GM23338 (cell line): ENCODE results near the gene TFPI2. TPM values are rescaled to one million over a fixed set of nuclear protein-coding genes. Genes with fewer than 3 reads are reported as not detected.

Experiments
- ATAC-seq: fragments of 200-7000 bp; cut with Tn5 transposase; 3 replicates; pipeline ENCODE4 v1.9.1; 2020
- DNase-seq: peaks from one replicate; pipeline ENCODE4 v3.0.0-alpha.2; 2015; ENCODE audit warnings: low spot score
- H2AFZ ChIP-seq: fragments of 200-600 bp; sonication (generic); 2 replicates; pipeline ENCODE4 v1.8.0; 2016; ENCODE audit warnings: antibody characterized with exemption, mild to moderate bottlenecking, moderate library complexity
- H3F3A ChIP-seq: fragments of 200-600 bp; sonication (generic); replicated peaks from 2 replicates; pipeline ENCODE4 v1.8.0; 2017; ENCODE audit warnings: antibody characterized with exemption, mixed run types, low read depth
- H3K27ac ChIP-seq: fragments of 200-600 bp; sonication (generic); 2 replicates; pipeline ENCODE4 v1.6.1; 2016; ENCODE audit warnings: low read depth
- H3K27me3 ChIP-seq: fragments of 200-600 bp; sonication (generic); 2 replicates; pipeline ENCODE4 v1.8.0; 2016; ENCODE audit warnings: mild to moderate bottlenecking, mixed run types, moderate library complexity; ENCODE audit not compliant: insufficient read depth
- H3K36me3 ChIP-seq: fragments of 200-600 bp; sonication (generic); 2 replicates; pipeline ENCODE4 v1.8.0; 2016; ENCODE audit warnings: mild to moderate bottlenecking; ENCODE audit not compliant: insufficient read depth
- H3K4me1 ChIP-seq: fragments of 200-600 bp; sonication (generic); 2 replicates; pipeline ENCODE4 v1.8.0; 2016; ENCODE audit warnings: mild to moderate bottlenecking, moderate library complexity; ENCODE audit not compliant: insufficient read depth
- H3K4me2 ChIP-seq: fragments of 200-600 bp; sonication (generic); 2 replicates; pipeline ENCODE4 v1.7.1; 2017; ENCODE audit warnings: mixed run types
- H3K4me3 ChIP-seq: fragments of 200-600 bp; sonication (generic); 2 replicates; pipeline ENCODE4 v1.6.1; 2016; ENCODE audit warnings: mixed run types
- H3K79me2 ChIP-seq: fragments of 200-600 bp; sonication (generic); replicated peaks from 2 replicates; pipeline ENCODE4 v1.8.0; 2017; ENCODE audit warnings: mild to moderate bottlenecking; ENCODE audit not compliant: insufficient read depth
- H3K9me2 ChIP-seq: fragments of 200-600 bp; sonication (generic); 2 replicates; pipeline ENCODE4 v1.8.0; 2017; ENCODE audit not compliant: insufficient read depth
- H4K20me1 ChIP-seq: fragments of 200-600 bp; sonication (generic); replicated peaks from 2 replicates; pipeline ENCODE4 v1.8.0; 2017; ENCODE audit warnings: mild to moderate bottlenecking; ENCODE audit not compliant: insufficient read depth
- H3K27ac Mint-ChIP-seq: 2 replicates; pipeline ENCODE4 v1.8.0; 2020; ENCODE audit warnings: inconsistent platforms, mild to moderate bottlenecking, moderate library complexity, mixed read lengths
- H3K27me3 Mint-ChIP-seq: 3 replicates; pipeline ENCODE4 v1.8.0; 2022; ENCODE audit warnings: low read depth, mild to moderate bottlenecking, moderate library complexity, mixed read lengths, inconsistent platforms; ENCODE audit not compliant: insufficient read depth, poor library complexity
- H3K36me3 Mint-ChIP-seq: 3 replicates; pipeline ENCODE4 v1.8.0; 2021; ENCODE audit warnings: low read depth, mild to moderate bottlenecking, inconsistent platforms, moderate library complexity, mixed read lengths
- H3K4me1 Mint-ChIP-seq: 3 replicates; pipeline ENCODE4 v1.8.0; 2020; ENCODE audit warnings: mild to moderate bottlenecking, inconsistent platforms, mixed read lengths
- H3K4me3 Mint-ChIP-seq: 3 replicates; pipeline ENCODE4 v1.8.0; 2021; ENCODE audit warnings: moderate library complexity, mild to moderate bottlenecking, inconsistent platforms, mixed read lengths
- H3K9me3 Mint-ChIP-seq: 3 replicates; pipeline ENCODE4 v1.8.0; 2020; ENCODE audit warnings: moderate library complexity, mild to moderate bottlenecking, inconsistent platforms, mixed read lengths
- EZH2 ChIP-seq: fragments of 200-600 bp; sonication (generic); IDR thresholded peaks from one replicate; pipeline ENCODE4 v1.8.0; 2017; ENCODE audit warnings: antibody characterized with exemption, mild to moderate bottlenecking, low read depth; ENCODE audit not compliant: unreplicated experiment
- EZH2phosphoT487 ChIP-seq: fragments of 200-600 bp; sonication (generic); IDR thresholded peaks from one replicate; pipeline ENCODE4 v1.8.1; 2018; ENCODE audit warnings: antibody characterized with exemption; ENCODE audit not compliant: unreplicated experiment
- POLR2AphosphoS5 ChIP-seq: IDR thresholded peaks from 2 replicates; pipeline ENCODE4 v1.6.1; 2016; ENCODE audit warnings: antibody characterized with exemption, low read depth
- ZNF331 ChIP-seq: fragments of 250-450 bp; sonication (Bioruptor Pico); IDR thresholded peaks from 2 replicates; pipeline ENCODE4 v1.5.0; 2020; ENCODE audit warnings: low read depth, mild to moderate bottlenecking, moderate library complexity
- ZNF462 ChIP-seq: fragments of 250-450 bp; sonication (Bioruptor Pico); IDR thresholded peaks from 2 replicates; pipeline ENCODE4 v1.5.0; 2020; ENCODE audit warnings: mild to moderate bottlenecking, moderate library complexity
- polyA plus RNA-seq: library from polyadenylated mRNA; unstranded; fragments of >200 nt; fragmentation: Nextera tagmentation; extraction: Ambion mirVana; gene quantifications from 2 replicates; pipeline ENCODE4 v1.2.1, GENCODE V29; 2016
- total RNA-seq: library from RNA; depleted of rRNA; stranded (reverse); fragments of >200 nt; shearing (Covaris generic); gene quantifications from 2 replicates; pipeline ENCODE4 v1.2.3, GENCODE V29; 2014
- TF ChIP-seq, protein P1 (sequence below), 2 experiments: fragments of 200-600 bp in 1 of 2; sonication (generic) in 1 of 2; conservative IDR thresholded peaks; 2 replicates each; pipeline versions ENCODE4 v1.5.1 to v1.6.1; 2016 to 2017; ENCODE audit warnings: antibody characterized with exemption in 2 of 2, low read depth in 2 of 2, mild to moderate bottlenecking in 2 of 2, moderate library complexity in 1 of 2
- TF ChIP-seq, protein P2 (sequence below): IDR thresholded peaks from 2 replicates; pipeline ENCODE4 v1.6.1; 2016; ENCODE audit warnings: antibody characterized with exemption

TFPI2 gene
- total and polyA plus RNA-seq, 2 experiments from 2014 or later: 13.3 to 18.1 TPM

DNA sequence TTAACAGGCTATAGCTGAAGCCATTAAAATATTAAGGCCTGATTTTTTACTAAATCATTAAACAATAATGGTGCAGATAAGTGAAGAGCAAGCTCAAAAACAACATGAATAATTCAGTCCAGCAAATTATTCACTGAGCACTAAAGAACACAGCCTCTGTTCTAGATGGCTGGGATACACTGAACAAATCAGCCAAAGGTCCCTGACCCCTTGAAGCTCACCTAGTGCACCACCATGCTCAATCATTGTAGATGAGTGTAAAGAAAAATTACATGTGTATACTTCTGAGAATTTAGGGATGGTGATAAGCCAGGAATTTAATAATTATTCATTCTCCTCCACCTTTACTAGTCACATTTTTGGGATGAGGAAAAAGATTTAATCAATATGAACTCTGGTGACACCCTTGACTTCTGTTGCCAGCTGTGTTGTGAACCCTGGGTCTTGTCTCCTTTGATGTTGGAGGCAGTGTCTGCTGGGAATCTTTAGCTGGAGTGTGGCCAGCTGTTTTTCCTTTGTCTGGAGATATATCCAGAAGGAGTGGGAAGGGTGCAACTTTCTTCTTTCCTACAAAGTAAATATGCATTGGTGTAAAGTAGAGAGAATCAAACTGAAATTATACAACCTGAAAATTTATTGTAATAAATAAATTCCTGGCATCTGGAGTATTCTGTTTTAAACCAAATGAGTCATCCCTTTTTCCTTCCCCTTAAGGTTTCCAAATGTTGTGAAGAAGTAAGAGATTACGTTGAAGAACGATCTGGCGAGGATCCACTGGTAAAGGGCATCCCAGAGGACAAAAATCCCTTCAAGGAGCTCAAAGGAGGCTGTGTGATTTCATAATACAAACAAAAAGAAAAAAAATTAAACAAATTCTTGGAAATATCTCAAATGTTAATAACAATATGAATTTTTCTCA lies 19.8 kb upstream of the TFPI2 start:
- Histone ChIP-seq H3K36me3 (no peaks in the 10 kb centered on the region), H3F3A (no peaks in the 10 kb centered on the region), H3K4me2 (no peak overlapping the region), H2AFZ (no peak overlapping the region), H4K20me1 (no peaks in the 10 kb centered on the region), H3K79me2 (no peaks in the 10 kb centered on the region), H3K27me3 (no peaks in the 10 kb centered on the region), H3K4me1 (no peaks in the 10 kb centered on the region), H3K27ac (no peak overlapping the region), H3K9me2 (no peaks in the 10 kb centered on the region), H3K4me3 (no peak overlapping the region)
- no peak for ATAC-seq
- Mint-ChIP-seq H3K4me3 (no peak overlapping the region), H3K9me3 (no peaks in the 10 kb centered on the region), H3K27ac (no peak overlapping the region), H3K27me3 (no peaks in the 10 kb centered on the region), H3K36me3 (no peaks in the 10 kb centered on the region), H3K4me1 (no peaks in the 10 kb centered on the region)
- DNase-seq: no peak
- TF ChIP-seq POLR2AphosphoS5: no peak
- no peak for TF ChIP-seq ZNF331 (CRISPR knock-in tag)

- no peaks in the 10 kb centered on the region for H3K4me1 ChIP-seq
- no peaks in the 10 kb centered on the region for H3K9me2 ChIP-seq
- H3K27me3 ChIP-seq: no peaks in the 10 kb centered on the region
- no peaks in the 10 kb centered on the region for H3K27me3 Mint-ChIP-seq
- H4K20me1 ChIP-seq: no peaks in the 10 kb centered on the region
- H2AFZ ChIP-seq: no peak within 1 kb of the TSS
- no peak within 1 kb of the TSS for H3K27ac Mint-ChIP-seq
- no peak for ATAC-seq
- no peaks in the 10 kb centered on the region for H3K36me3 ChIP-seq
- H3K4me3 Mint-ChIP-seq: no peak within 1 kb of the TSS
- H3K4me3 ChIP-seq: no peak within 1 kb of the TSS
- no peaks in the 10 kb centered on the region for H3K79me2 ChIP-seq
- no peaks in the 10 kb centered on the region for H3F3A ChIP-seq
- no peak within 1 kb of the TSS for H3K4me2 ChIP-seq
- no peaks in the 10 kb centered on the region for H3K9me3 Mint-ChIP-seq
- peaks cover 5% of the 10 kb centered on the region; the same call in 2 of the 3 replicates for H3K4me1 Mint-ChIP-seq
- H3K36me3 Mint-ChIP-seq: no peaks in the 10 kb centered on the region
- no peak for DNase-seq
- no peak within 1 kb of the TSS for H3K27ac ChIP-seq
- no peak for TF ChIP-seq ZNF331 (CRISPR knock-in tag)
- no peak for TF ChIP-seq ZNF462 (CRISPR knock-in tag)
- TF ChIP-seq EZH2: no peak
- TF ChIP-seq, protein P1, sequence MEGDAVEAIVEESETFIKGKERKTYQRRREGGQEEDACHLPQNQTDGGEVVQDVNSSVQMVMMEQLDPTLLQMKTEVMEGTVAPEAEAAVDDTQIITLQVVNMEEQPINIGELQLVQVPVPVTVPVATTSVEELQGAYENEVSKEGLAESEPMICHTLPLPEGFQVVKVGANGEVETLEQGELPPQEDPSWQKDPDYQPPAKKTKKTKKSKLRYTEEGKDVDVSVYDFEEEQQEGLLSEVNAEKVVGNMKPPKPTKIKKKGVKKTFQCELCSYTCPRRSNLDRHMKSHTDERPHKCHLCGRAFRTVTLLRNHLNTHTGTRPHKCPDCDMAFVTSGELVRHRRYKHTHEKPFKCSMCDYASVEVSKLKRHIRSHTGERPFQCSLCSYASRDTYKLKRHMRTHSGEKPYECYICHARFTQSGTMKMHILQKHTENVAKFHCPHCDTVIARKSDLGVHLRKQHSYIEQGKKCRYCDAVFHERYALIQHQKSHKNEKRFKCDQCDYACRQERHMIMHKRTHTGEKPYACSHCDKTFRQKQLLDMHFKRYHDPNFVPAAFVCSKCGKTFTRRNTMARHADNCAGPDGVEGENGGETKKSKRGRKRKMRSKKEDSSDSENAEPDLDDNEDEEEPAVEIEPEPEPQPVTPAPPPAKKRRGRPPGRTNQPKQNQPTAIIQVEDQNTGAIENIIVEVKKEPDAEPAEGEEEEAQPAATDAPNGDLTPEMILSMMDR (conservative IDR thresholded peaks at IDR 0.05; ENCODE audit: low read depth in 2 of 2): no peak
- no peak for TF ChIP-seq POLR2AphosphoS5
- no peak for TF ChIP-seq EZH2phosphoT487
- TF ChIP-seq, protein P2, sequence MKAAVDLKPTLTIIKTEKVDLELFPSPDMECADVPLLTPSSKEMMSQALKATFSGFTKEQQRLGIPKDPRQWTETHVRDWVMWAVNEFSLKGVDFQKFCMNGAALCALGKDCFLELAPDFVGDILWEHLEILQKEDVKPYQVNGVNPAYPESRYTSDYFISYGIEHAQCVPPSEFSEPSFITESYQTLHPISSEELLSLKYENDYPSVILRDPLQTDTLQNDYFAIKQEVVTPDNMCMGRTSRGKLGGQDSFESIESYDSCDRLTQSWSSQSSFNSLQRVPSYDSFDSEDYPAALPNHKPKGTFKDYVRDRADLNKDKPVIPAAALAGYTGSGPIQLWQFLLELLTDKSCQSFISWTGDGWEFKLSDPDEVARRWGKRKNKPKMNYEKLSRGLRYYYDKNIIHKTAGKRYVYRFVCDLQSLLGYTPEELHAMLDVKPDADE: no peak
Observed at GRCh38 chr7:93906267-93906666, 15.7 kb upstream of the TFPI2 start, which contains the start of gene GNGT1. Gene GNGT1, plus strand, starts transcription at chr7:93906567. Its CDS starts 180 bp downstream, at chr7:93906747.
